ENCODE data around the gene YTHDF2.

DNA sequence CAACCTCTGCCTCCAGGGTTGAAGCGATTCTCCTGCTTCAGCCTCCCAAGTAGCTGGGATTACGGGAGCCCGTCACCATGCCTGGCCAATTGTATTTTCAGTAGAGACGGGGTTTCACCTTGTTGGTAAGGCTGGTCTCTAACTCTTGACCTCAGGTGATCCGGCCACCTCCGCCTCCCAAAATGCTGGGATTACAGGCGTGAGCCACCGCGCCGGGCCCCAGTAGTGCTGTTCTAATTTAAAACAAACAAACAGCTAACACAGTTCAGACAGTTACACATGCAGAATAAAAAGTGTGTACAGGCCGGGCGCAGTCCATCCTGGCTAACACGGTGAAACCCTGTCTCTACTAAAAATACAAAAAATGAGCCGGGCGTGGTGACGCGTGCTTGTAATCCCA is 39.6 kb downstream of the YTHDF2 start:
- TF ChIP-seq ZSCAN9 (CRISPR knock-in tag; IDR thresholded peaks at IDR 0.05; ENCODE audit: borderline replicate concordance): no peak
- no peak for TF ChIP-seq FOXC1 (CRISPR knock-in tag; IDR thresholded peaks at IDR 0.05; ENCODE audit: borderline replicate concordance)
- TF ChIP-seq CEBPB (IDR thresholded peaks at IDR 0.05; ENCODE audit: borderline replicate concordance, low read depth, low read length): no peak
- TF ChIP-seq POLR2AphosphoS5 (IDR thresholded peaks at IDR 0.05; ENCODE audit: low read depth, low read length): no peak
- no peak for TF ChIP-seq ZNF644 (CRISPR knock-in tag; IDR thresholded peaks at IDR 0.05; ENCODE audit: low read depth)
- no peak for TF ChIP-seq PTBP1 (IDR thresholded peaks at IDR 0.05; ENCODE audit: low read depth, low read length, poor library complexity, severe bottlenecking)
- TF ChIP-seq, protein P1, sequence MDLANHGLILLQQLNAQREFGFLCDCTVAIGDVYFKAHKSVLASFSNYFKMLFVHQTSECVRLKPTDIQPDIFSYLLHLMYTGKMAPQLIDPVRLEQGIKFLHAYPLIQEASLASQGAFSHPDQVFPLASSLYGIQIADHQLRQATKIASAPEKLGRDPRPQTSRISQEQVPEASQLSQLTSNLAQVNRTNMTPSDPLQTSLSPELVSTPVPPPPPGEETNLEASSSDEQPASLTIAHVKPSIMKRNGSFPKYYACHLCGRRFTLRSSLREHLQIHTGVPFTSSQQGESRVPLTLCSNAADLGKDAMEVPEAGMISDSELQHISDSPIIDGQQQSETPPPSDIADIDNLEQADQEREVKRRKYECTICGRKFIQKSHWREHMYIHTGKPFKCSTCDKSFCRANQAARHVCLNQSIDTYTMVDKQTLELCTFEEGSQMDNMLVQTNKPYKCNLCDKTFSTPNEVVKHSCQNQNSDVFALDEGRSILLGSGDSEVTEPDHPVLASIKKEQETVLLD (CRISPR knock-in tag; IDR thresholded peaks at IDR 0.05; ENCODE audit: low read depth): no peak
- TF ChIP-seq, protein P2, sequence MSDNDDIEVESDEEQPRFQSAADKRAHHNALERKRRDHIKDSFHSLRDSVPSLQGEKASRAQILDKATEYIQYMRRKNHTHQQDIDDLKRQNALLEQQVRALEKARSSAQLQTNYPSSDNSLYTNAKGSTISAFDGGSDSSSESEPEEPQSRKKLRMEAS (IDR thresholded peaks at IDR 0.05): no peak

All from HepG2 (cell line).